ENCODE measurements around the gene EFNB1. TPM values are rescaled to one million over a fixed set of nuclear protein-coding genes. Genes with fewer than 3 reads are reported as not detected.

Gene EFNB1
- total RNA-seq, 2 experiments from 2014 or later = 5.8 to 6.2 TPM

GRCh38 chrX:68821616-68822015 lies 7.2 kb upstream of the EFNB1 start:
- ChIA-PET CTCF (interaction anchor here (1.4 kb wide), 1 partner anchor 400 kb away, joined by 4 read pairs; no protein-coding TSS in a partner anchor), POLR2A (no interaction called here)
- Mint-ChIP-seq H3K4me3 (no peak overlapping the region), H3K36me3 (ENCODE audit: low read depth) (no peaks in the 10 kb centered on the region), H3K27me3 (no peaks in the 10 kb centered on the region), H3K27ac (no peak overlapping the region), H3K4me1 (no peaks in the 10 kb centered on the region), H3K9me3 (no peaks in the 10 kb centered on the region)
- DNase-seq = no peak

- H3K36me3 Mint-ChIP-seq (ENCODE audit: low read depth) = no peaks in the 10 kb centered on the region
- CTCF ChIA-PET = interaction anchor here (0.5 to 1.4 kb wide), 2 partner anchors 89 to 399 kb away, joined by 4 to 5 read pairs; no protein-coding TSS in a partner anchor
- POLR2A ChIA-PET = no interaction called here
- no peaks in the 10 kb centered on the region for H3K9me3 Mint-ChIP-seq
- H3K4me1 Mint-ChIP-seq = peaks cover 2% of the 10 kb centered on the region
- no peak for DNase-seq
- H3K27me3 Mint-ChIP-seq = no peaks in the 10 kb centered on the region
- H3K27ac Mint-ChIP-seq = no peak overlapping the region
- H3K4me3 Mint-ChIP-seq = no peak overlapping the region
Observed at GRCh38 chrX:68822641-68823410, 6.0 kb upstream of the EFNB1 start.

GRCh38 chrX:68823413-68824151 lies 5.2 kb upstream of the EFNB1 start:
- H3K9me3 Mint-ChIP-seq = no peaks in the 10 kb centered on the region
- H3K4me1 Mint-ChIP-seq = peaks cover 5% of the 10 kb centered on the region
- POLR2A ChIA-PET = no interaction called here
- CTCF ChIA-PET = no interaction called here
- no peaks in the 10 kb centered on the region for H3K27me3 Mint-ChIP-seq
- no peak overlapping the region for H3K27ac Mint-ChIP-seq
- no peaks in the 10 kb centered on the region for H3K36me3 Mint-ChIP-seq (ENCODE audit: low read depth)
- DNase-seq = no peak
- no peak overlapping the region for H3K4me3 Mint-ChIP-seq

GRCh38 chrX:68824152-68824433 lies 4.7 kb upstream of the EFNB1 start:
- H3K4me1 Mint-ChIP-seq = peaks cover 8% of the 10 kb centered on the region
- H3K27me3 Mint-ChIP-seq = no peaks in the 10 kb centered on the region
- no peaks in the 10 kb centered on the region for H3K9me3 Mint-ChIP-seq
- H3K4me3 Mint-ChIP-seq = no peak overlapping the region
- no peak overlapping the region for H3K27ac Mint-ChIP-seq
- H3K36me3 Mint-ChIP-seq (ENCODE audit: low read depth) = no peaks in the 10 kb centered on the region
- CTCF ChIA-PET = no interaction called here
- POLR2A ChIA-PET = no interaction called here
- no peak for DNase-seq

GRCh38 chrX:68824565-68825125 lies 4.2 kb upstream of the EFNB1 start:
- Mint-ChIP-seq H3K4me3 (no peak overlapping the region), H3K36me3 (ENCODE audit: low read depth) (no peaks in the 10 kb centered on the region), H3K27ac (no peak overlapping the region), H3K27me3 (no peaks in the 10 kb centered on the region), H3K9me3 (no peaks in the 10 kb centered on the region), H3K4me1 (peaks cover 8% of the 10 kb centered on the region)
- ChIA-PET CTCF (no interaction called here), POLR2A (no interaction called here)
- DNase-seq = no peak

GRCh38 chrX:68826113-68826980 lies 2.5 kb upstream of the EFNB1 start:
- ChIA-PET CTCF (interaction anchor here (1.3 to 4.7 kb wide), 2 partner anchors 17 to 396 kb away, joined by 3 to 47 read pairs; no protein-coding TSS in a partner anchor), POLR2A (no interaction called here)
- H3K9me3 Mint-ChIP-seq = no peaks in the 10 kb centered on the region
- no peaks in the 10 kb centered on the region for H3K36me3 Mint-ChIP-seq (ENCODE audit: low read depth)
- no peaks in the 10 kb centered on the region for H3K27me3 Mint-ChIP-seq
- no peak for DNase-seq
- no peak overlapping the region for H3K27ac Mint-ChIP-seq
- peaks cover 12% of the 10 kb centered on the region for H3K4me1 Mint-ChIP-seq
- no peak overlapping the region for H3K4me3 Mint-ChIP-seq

- H3K4me3 Mint-ChIP-seq = no peak overlapping the region
- H3K36me3 Mint-ChIP-seq (ENCODE audit: low read depth) = no peaks in the 10 kb centered on the region
- CTCF ChIA-PET = interaction anchor here (0.6 to 4.7 kb wide), 18 partner anchors 10 to 560 kb away, joined by 3 to 47 read pairs (median 4); partner anchors contain the start of gene PJA1
- no peak for DNase-seq
- no peaks in the 10 kb centered on the region for H3K9me3 Mint-ChIP-seq
- H3K4me1 Mint-ChIP-seq = peaks cover 21% of the 10 kb centered on the region
- H3K27ac Mint-ChIP-seq = no peak overlapping the region
- POLR2A ChIA-PET = interaction anchor here (0.6 kb wide), 1 partner anchor 338 kb away, joined by 3 read pairs; the partner anchor contains the start of gene PJA1
- H3K27me3 Mint-ChIP-seq = no peaks in the 10 kb centered on the region
Observed at GRCh38 chrX:68827256-68827655, 1.6 kb upstream of the EFNB1 start.

GRCh38 chrX:68827848-68828624 lies 785 bp upstream of the EFNB1 start:
- CTCF ChIA-PET = interaction anchor here (0.6 to 4.7 kb wide), 30 partner anchors 8 to 1305 kb away, joined by 3 to 47 read pairs (median 3); partner anchors contain the start of genes IGBP1 and PJA1
- peak; percentile 74 for DNase-seq
- H3K36me3 Mint-ChIP-seq (ENCODE audit: low read depth) = no peaks in the 10 kb centered on the region
- H3K4me1 Mint-ChIP-seq = peaks cover 21% of the 10 kb centered on the region
- no peaks in the 10 kb centered on the region for H3K27me3 Mint-ChIP-seq
- no peak overlapping the region for H3K27ac Mint-ChIP-seq
- POLR2A ChIA-PET = interaction anchor here (0.6 to 1.1 kb wide), 3 partner anchors 41 to 337 kb away, joined by 3 to 5 read pairs (median 4); partner anchors contain the start of gene PJA1
- no peaks in the 10 kb centered on the region for H3K9me3 Mint-ChIP-seq
- peak overlapping the region; percentile 86 for H3K4me3 Mint-ChIP-seq

- no peak overlapping the region for H3K27ac Mint-ChIP-seq
- peaks cover 21% of the 10 kb centered on the region for H3K4me1 Mint-ChIP-seq
- no peaks in the 10 kb centered on the region for H3K9me3 Mint-ChIP-seq
- DNase-seq = peak; percentile 18
- H3K36me3 Mint-ChIP-seq (ENCODE audit: low read depth) = no peaks in the 10 kb centered on the region
- ChIA-PET CTCF (interaction anchor here (0.7 to 4.7 kb wide), 5 partner anchors 31 to 392 kb away, joined by 3 to 47 read pairs (median 7); partner anchors contain the start of gene PJA1), POLR2A (interaction anchor here (0.9 to 1.4 kb wide), 2 partner anchors 9 to 649 kb away, joined by 3 read pairs; no protein-coding TSS in a partner anchor)
- peak overlapping the region; percentile 74 for H3K4me3 Mint-ChIP-seq
- no peaks in the 10 kb centered on the region for H3K27me3 Mint-ChIP-seq
Observed at GRCh38 chrX:68829582-68830418, 979 bp downstream of the EFNB1 start.

- no peaks in the 10 kb centered on the region for H3K36me3 Mint-ChIP-seq (ENCODE audit: low read depth)
- CTCF ChIA-PET = interaction anchor here (0.7 kb wide), 1 partner anchor 98 kb away, joined by 3 read pairs; no protein-coding TSS in a partner anchor
- H3K27me3 Mint-ChIP-seq = no peaks in the 10 kb centered on the region
- H3K27ac Mint-ChIP-seq = no peak overlapping the region
- POLR2A ChIA-PET = no interaction called here
- no peaks in the 10 kb centered on the region for H3K9me3 Mint-ChIP-seq
- H3K4me1 Mint-ChIP-seq = peaks cover 21% of the 10 kb centered on the region
- no peak for DNase-seq
- peak overlapping the region; percentile 74 for H3K4me3 Mint-ChIP-seq
Observed at GRCh38 chrX:68830419-68831404, 1.9 kb downstream of the EFNB1 start.
